Sciatic nerve (tissue), 2 donors: ENCODE results near the gene CEL. TPM values are rescaled to one million over a fixed set of nuclear protein-coding genes. Genes with fewer than 3 reads are reported as not detected.

Experiments used
- ATAC-seq: fragments of 200-7000 bp; cut with Tn5 transposase; one replicate; pipeline ENCODE4 v1.9.1; 2020; ENCODE audit warnings: mild to moderate bottlenecking, moderate library complexity
- DNase-seq: peaks from one replicate; pipeline ENCODE4 v3.0.0-alpha.2; 2020; ENCODE audit warnings: low spot score
- intact Hi-C: fragments of 100-400 bp; cut with DNase I; formaldehyde crosslinking; loops from one replicate; pipeline ENCODE4 v1.14.2; 2022
- total RNA-seq: library from RNA; stranded (reverse); fragmentation: NEBNext Ultra II Directional; extraction: Animal tissue kit (Norgen Biotek cat#: 25700); gene quantifications from one replicate; pipeline ENCODE4 v1.2.1, GENCODE V29; 2021
- donor health status: DM: no; HTN: no; CAD: no.
- donor health status: DM: no; HTN: no; CAD: no.

CEL gene
- total RNA-seq, 1 donor from 2014 or later = 2.7 TPM

DNA sequence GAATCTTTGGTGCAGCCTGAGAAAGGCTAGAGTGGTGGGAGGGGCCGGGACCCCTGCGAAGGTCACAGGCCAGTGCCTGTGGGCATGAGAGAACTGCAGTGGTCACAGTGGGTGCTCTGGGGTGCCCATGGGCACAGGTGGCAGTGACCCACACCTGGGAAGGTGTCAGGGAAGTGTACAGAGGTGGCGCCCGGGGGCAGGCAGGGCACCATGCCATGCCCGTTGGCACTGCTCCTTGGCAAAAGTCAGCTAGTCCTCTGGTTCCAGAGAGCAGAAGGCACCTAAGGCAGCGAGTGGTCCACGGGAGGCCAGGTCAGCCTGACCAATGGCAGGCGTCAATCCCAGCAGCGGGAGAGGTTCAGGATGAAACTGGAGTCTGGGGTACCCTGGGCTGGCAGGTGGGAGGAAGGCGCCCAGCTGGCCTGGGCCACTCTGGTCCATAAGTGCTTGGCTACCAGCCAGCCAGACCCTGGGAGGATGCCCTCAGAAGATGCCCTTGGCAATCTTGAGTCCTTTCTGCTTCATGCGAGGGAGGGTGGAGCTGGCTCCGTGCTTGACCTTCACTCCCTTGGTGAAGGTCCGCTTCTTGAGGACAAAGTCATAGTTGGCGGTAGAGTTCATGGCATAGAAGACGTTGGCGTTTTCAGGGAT is 36.4 kb downstream of the CEL start:
- DNase-seq (no peak), ATAC-seq (no peak)
- intact Hi-C loops = no loop called here

DNA sequence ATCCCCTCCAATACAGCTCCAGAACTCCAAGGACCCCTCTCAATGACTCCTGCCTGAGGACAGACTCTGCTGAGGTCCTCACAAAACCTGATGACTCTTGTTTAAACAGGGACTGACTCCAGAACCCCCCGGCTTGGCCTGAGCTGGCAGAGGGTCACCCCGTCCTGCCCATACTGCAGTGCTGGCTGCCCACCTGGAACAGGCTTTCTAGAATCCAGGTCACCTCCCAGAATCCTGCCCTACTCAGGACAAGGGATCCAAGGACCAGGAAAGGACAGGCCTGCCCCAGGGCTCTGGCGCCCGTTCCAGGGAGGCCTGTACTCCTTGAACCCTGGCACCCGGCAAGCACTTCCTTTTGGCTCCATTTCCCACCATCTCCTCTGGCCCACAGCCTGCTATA is 37.1 kb downstream of the CEL start:
- no peak for DNase-seq
- intact Hi-C loops = no loop called here
- ATAC-seq = no peak

DNA sequence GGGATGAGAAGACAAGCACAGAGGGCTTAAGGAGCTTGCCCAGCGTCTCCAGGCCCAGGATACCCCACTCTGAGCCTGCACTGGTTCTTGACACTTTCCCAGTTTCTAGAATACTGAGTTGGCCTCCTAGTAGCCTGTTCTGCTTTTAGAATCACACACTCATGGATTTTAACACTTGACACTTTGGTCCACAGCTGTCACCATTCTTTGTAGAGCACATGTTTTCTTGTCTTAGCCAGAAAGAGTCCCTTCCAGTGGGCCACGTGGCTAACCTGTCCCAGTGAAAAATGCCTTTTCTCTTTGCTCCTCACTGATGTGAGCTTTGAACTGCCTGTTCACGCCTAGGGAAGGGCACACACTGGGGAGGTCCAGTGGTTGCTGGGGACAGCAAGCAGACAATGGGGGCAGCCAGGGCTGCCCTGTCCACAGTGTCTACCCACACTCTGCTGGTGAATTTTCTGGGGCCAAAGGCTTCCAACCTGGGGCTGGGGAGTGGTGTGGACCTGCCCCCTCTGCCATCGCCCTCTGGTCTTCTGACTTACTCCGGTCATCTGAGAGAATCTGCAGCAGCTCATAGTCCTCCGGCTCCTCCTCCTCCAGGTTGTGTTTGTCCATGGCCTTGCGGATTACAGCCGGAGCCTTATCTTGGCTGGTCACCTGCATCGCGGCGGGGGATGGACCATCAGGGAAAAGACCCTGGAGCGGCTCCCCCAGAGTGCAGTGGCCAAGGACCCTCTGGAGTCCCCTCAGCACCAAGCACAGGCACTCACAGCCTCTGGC is 38.1 kb downstream of the CEL start:
- DNase-seq (no peak), ATAC-seq (no peak)
- intact Hi-C loops = no loop called here

DNA sequence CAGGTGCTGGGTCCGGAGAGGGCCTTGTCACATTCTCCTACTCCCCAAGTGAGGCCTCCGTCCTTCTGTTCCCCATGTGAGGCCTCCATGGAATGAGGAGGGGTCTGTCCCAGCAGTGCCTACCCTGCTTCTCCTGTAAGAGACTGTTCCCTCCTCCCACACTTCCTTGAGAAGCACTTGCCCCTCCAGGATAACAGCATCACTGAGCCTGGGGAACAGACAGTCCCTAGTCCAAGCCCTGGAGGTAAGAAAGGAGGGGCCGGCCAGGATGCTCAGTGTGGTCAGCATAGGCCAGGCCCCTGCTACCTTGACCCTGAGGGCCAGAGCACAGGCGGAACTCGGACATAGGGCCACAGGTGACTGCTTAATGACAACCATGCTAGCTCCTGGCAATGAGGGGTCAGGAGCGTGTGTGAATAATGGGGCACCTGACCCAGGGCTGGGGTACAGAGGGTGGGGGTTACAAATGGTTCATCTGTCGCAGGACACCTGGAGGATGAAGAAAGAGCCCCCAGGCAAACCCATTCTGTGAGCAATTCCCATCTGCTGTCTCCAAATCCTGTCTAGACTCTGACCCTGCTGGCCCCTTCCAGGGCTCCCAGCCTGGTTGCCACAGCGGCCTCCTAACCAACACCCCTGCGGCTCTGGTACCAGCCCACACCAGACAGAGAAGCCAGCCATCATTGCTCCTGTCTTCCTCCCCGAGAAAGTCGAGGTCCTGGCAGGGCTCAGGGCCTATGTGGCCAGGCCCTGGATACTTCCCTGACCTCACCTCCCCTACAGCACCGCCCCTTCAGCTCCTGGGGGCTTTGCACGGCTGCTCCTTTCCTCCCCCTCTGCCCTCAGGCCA is 39.0 kb downstream of the CEL start:
- intact Hi-C loops = no loop called here
- DNase-seq (no peak), ATAC-seq (no peak)

DNA sequence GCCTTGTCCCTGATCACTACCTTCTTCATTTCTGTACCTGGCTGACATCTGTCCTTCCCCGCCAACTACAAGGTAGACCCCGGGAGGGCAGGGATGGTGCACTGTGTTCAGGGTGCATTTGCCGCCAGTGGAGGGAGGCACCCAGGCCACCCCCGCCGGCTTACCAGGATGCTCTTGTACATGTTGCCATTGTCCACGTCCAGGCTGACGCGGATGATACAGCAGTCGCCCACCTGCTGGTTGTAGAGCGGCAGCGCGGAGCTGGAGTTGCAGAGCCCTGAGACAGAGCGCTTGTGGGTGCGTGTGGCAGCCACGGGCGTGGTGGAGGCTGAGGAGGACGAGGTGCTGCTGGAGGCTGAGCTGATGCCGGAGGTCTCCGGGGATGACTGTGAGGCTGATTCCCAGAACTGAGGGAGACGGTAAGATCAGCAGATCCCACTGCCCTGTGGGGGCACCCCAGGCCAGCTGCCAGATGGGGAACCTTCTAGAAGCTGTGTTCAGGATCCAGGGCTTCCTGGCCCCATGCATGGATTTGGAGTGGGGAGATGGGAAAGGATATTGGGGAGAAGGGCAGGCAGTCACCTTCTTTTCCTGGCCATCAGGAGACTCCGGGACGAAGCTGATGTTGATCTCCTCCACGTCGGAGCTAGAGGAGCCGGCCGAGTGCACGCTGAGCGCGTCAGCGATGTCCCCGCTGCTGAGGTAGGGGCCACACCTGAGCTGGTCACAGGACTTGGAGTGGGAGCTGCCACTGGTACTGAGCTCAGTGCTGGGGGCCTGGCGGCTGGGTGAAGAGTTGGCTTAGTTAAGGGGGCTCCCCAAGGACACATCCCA is 39.8 kb downstream of the CEL start:
- intact Hi-C loops = loop anchor here (1.0 kb wide), 1 partner anchor 46 kb away; no protein-coding TSS in a partner anchor
- ATAC-seq = no peak
- DNase-seq = no peak

DNA sequence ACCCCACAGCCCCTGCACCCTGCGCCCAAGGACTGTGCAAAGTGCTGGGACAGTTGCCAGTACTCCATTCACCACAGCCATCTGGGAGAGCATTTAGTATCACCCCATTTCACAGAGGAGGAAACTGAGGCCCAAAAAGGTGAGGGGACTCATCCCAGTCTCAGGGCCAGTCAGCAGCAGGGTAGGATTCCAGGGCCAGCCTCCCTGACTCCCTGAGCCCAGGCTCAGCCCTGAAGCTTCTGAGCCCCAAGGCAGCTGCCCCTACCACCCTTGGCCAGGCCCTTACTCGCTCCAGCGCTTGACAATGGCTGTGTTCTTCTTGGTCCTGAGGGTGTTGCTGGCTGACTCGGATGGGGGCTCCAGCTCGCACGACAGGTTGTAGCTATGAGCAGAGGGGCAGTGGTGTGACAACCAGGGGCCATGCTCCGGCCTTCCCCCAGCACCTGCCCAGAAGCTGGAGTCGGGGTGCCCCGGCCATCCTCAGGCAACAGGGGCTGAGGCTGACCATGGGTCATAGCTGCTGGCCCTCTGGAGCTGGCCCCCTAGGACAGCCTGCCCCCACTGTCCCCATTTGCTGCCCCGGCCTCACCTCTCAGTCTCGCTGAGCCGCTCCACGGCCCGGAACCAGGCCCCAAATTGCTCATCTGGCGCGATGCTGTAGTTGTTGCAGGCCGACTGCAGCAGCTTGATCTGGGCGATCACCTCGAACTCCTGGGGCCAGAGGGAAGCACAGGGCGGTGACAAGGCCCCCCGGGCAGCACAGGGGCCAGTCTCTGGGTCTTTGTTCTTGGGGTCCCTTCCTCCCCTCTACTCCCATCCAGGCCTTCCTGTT is 40.6 kb downstream of the CEL start:
- DNase-seq (no peak), ATAC-seq (peak; percentile 2)
- intact Hi-C loops = loop anchor here (1.0 kb wide), 2 partner anchors 42 to 45 kb away; no protein-coding TSS in a partner anchor

DNA sequence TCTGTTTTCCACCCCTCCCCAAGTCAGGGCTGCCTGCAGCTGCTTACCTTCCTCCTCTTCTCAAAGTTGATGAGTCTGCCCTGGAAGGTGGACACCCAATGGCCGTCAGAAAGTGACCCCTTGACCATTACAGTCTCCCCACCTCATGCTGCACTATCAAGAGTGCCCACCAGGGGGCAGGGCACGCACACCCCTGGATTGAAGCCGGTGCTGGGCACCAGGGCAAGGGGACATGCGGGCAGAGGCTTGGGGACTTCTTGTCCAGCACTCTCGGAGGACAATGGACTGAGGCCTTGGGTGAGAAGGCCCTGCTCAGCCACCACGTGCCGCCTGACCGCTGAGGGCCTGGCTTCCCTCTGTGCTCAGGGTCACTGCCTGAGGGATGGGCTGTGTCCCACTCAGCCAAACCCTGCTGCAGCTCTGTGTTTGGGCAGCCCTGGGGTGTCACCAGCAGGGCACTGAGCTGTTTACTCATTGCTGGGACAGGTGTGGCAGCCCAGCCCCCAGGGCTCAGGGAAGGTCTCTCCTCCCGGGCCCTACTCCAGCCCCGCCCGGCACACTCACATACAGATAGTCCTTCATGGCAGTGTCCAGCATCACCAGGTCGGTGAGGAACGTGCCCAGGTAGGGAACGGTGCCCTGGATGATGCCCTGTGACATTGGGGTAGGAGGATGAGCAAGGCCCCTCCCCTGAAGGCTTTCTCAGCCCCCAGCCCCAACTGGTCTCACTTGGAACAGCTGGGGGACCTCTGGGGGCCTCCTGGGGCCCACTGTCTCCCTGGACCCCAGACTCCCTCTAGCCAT is 41.6 kb downstream of the CEL start:
- ATAC-seq (peak; percentile 80), DNase-seq (peak; percentile 86)
- intact Hi-C loops = loop anchor here (1.0 kb wide), 1 partner anchor 41 kb away; no protein-coding TSS in a partner anchor

DNA sequence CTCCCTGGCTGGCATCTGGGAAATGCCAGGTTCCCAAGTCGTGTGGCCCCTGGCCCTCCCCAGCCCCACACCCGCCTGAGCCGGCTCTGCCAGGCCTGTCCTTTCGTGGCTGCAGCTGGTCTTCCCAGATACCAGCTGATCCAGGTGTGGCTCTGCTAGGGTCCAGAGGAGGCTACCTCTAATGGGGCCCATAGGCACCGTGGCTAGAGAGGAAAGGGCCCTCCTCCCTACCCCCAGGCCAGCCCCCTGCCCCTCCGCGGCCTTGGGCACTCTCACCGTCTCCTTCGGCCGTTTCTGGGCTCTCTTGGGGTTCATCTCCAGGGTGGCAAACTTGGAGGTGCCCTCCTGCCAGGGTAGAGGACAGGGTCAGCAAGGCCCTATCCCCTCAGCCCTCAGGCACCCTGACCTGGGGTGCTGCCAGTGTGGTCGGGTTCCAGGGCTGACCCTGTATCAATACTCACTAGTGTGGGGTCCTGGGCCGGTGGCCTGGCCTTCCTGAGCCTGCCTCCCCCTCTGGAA is 42.3 kb downstream of the CEL start:
- DNase-seq (no peak), ATAC-seq (peak; percentile 2)
- intact Hi-C loops = loop anchor here (1.0 kb wide), 1 partner anchor 40 kb away; no protein-coding TSS in a partner anchor

DNA sequence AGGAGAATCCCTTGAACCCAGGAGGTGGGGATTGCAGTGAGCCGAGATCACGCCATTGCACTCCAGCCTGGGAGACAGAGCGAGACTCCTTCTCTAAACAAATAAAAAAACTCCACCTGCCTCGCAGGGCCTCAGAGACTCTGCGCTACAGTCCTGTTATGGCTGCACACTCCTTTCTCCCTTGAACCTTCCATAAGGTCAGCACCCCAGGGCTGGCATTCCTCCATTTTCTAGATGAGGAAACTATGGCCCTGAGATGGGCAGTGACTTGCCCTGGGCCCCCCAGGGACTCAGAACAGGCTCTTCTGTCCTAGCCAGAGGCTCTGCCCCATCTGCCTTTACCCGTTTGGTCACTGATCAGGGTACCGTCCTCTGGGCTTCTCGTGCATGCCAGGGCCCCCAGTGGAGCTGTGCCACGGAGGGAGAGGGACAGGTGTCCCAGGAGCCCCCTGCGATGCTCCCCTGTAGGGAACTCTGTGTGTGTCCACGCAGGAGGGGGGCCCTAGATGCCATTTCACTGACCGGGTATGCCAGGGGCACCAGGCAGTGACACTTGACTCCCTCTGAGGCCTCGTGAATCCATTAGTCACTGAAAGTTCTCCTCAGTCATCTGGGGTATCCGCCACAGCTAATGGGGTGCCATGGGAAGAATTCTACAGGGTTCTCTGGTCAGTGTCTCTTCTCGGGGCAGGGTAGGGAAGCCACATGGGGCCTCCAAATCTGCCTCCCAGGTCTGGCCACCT is 43.1 kb downstream of the CEL start:
- DNase-seq (no peak), ATAC-seq (no peak)
- intact Hi-C loops = no loop called here

DNA sequence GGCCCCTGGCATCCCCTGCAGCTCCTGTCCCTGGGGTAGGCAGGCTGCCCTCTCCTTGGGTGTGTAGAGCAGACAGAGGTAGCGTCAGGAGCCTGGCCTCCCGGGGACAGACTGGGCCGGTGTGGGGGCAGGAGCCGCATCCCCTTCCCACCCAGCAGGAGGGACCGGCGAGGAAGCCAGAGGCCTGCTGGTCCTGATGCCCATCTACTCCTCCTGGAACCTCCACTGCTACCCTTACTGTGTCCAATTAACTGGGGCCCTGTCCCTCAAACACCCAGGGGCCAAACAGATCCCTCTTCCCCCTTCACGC is 43.6 kb downstream of the CEL start:
- DNase-seq (no peak), ATAC-seq (no peak)
- intact Hi-C loops = no loop called here

DNA sequence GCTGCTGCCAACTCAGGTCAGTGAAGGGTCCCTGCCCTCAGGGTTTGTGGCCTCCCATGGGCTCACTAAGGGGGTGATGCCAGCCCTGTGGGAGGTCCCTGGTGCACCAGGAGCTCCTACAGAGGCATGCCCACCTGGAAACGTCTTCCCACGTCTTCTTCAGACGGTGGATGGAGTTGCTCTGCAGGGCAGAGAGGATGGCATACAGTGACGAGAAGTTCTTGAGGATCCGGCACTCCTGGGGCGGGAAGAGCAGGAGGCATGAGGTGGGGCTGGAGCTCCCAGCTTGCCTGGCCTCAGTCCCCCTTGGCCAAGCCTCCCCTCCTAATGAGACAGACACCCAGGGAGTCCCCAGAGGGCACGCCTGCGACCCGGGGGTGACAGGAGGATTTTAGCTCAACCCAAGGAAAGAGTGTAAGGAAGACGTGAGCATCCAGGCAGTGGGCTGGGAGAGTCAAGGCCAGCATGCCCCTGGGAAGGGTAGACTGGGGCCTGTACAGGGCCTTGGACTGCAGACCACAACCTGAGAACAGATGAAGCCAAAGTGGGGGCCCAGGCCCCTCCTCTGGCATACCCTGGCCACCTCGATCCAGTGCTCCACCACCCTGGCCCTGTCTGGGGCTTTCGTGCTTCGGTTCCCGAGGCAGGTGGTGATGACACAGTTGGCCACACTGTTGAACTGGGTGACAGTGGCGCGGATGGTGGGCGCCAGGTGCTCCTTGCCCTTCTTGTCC is 44.9 kb downstream of the CEL start:
- DNase-seq = peak; percentile 48
- ATAC-seq = no peak
- intact Hi-C loops = no loop called here

DNA sequence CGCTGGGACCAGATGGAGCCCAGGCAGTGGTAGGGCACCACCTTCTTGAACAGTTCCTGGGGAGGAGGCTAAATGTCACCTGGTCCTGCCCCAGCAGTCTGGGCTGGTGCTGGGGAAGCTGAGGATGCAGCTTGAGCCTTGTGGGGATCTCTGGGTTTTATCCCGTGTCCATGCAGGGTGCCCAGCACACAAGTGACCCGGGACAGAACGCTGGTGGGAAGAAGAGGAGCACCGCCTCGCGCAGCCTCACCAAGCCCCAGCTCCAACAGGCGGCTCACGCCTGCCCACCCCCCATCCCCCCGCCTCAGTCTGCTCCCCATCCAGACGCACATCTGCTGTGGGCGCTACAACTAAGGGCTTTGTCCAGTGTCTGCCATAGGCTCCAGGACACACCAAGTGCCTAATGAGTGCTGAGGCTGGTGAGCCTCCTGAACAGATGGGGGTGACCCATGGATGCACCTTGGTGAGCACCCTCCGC is 45.5 kb downstream of the CEL start:
- ATAC-seq (no peak), DNase-seq (peak; percentile 48)
- intact Hi-C loops = no loop called here

DNA sequence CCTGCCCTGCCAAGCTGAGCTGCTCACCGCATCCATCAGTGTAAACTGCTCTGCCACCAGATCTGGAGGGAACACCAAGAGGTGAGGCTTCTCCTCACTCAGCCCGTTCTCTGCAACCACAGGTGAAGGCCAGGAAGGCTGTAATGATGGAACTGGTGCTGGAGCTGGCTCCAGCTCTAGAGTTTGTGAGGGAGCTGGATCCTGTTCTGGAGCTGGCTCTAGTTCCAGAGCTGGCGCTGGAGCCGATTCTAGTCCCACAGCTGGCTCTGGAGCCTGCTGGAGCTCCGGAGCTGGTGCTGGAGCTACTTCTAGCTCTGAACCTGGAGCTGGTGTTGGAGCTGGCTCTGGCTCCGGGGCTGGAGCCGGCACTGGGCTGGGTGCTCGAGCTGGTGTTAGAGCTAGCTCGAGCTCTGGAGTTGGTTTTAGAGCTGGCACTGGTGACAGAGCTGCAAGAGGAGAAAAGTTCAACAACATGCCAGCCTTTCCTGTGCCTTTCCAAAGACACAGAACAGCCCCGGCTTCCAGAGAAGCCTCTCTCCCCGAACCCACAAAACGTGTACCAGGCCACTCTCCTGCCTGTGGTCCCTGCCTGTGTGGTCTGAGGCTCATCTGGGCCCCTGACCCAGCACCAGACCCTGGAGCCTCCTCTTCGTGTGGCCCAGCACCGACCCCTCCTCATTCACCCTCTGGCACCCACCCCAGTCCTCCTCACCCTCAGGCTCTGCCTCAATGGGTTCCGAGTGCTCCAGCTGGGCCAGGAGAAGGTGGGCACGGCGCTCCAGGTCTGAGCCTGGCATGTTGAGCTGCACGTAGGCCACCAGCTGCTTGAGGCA is 46.4 kb downstream of the CEL start:
- intact Hi-C loops = no loop called here
- ATAC-seq (no peak), DNase-seq (peak; percentile 39)

DNA sequence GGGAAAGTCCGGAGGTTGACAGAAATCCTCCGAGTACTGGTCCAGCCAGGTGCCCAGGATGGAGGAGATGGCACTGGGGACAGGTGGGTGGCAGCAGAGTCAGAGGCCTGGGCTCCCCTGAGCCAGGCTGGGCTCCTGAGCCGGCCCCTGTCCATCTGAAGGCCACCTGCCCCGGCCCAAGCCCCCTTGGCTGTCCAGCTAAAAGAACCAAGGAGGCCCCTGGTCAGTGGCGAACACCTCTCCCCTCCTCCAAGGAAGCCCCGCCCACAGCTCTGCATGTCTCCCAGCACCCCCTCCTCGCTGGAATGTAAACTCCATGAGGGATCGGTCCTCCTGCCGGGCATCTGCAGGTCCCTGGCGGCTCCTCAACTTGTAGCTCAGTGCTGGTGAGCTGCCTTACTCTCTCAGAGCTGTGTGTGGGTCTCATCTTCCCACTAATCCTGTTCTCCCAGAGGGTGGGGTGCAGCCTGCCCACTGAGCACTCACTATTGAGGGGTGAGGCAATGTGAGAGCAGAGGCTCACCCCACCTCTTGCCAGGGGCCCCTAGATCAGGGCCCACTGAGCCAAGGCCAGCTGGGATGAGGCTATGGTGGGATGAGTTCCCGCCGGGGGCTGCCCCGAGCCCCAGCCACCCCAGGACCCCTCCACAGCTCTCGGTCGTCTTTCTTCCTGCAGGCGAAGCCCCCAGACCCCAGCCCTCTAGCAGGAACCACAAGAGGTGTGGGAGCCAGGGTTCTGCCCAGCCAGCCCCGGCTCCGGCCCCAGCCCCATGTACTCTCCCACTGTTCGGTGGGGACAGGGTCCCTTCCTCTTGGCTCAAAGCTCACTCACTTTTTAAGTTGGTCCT is 47.2 kb downstream of the CEL start:
- ATAC-seq (no peak), DNase-seq (peak; percentile 53)

More for the DNA sequence above, 47.2 kb downstream of the CEL start:
- intact Hi-C loops = no loop called here
